Astrocyte of the cerebellum (primary cell): ENCODE data around the gene HHAT.

Source experiments
- DNase-seq: peaks from one replicate; pipeline ENCODE4 v3.0.0-alpha.2; 2011; ENCODE audit warnings: low read depth
- H3K4me3 ChIP-seq: 2 replicates; pipeline ENCODE4 v1.5.1; 2011; ENCODE audit warnings: mild to moderate bottlenecking, low read depth, low read length, moderate library complexity
- CTCF ChIP-seq: IDR thresholded peaks from 2 replicates; pipeline ENCODE4 v1.5.1; 2012; ENCODE audit warnings: low read length, low read depth, moderate library complexity, mild to moderate bottlenecking; ENCODE audit errors: missing control alignments
- in situ Hi-C: cut with HindIII; loops from 2 replicates; pipeline ENCODE4 v1.10.0; 2017; ENCODE audit warnings: low sequenced_read_pairs

The HHAT gene

GRCh38 chr1:210360852-210361477 lies 32.3 kb downstream of the HHAT start:
- DNase-seq: peak; percentile 50
- in situ Hi-C loops: no loop called here
- no peak overlapping the region for H3K4me3 ChIP-seq
- peak; percentile 82 for TF ChIP-seq CTCF

- DNase-seq: no peak
- TF ChIP-seq CTCF: no peak
- no peak overlapping the region for H3K4me3 ChIP-seq
- in situ Hi-C loops: no loop called here
Observed at GRCh38 chr1:210361665-210362064, 33.0 kb downstream of the HHAT start.

GRCh38 chr1:210362526-210362925 lies 33.8 kb downstream of the HHAT start:
- no peak for TF ChIP-seq CTCF
- peak; percentile 28 for DNase-seq
- H3K4me3 ChIP-seq: no peak overlapping the region
- in situ Hi-C loops: no loop called here

GRCh38 chr1:210363119-210363518 lies 34.4 kb downstream of the HHAT start:
- in situ Hi-C loops: no loop called here
- no peak for DNase-seq
- no peak for TF ChIP-seq CTCF
- H3K4me3 ChIP-seq: no peak overlapping the region

GRCh38 chr1:210364479-210364878 lies 35.8 kb downstream of the HHAT start:
- no peak for DNase-seq
- no peak overlapping the region for H3K4me3 ChIP-seq
- in situ Hi-C loops: no loop called here
- TF ChIP-seq CTCF: no peak

GRCh38 chr1:210366767-210367166 lies 38.1 kb downstream of the HHAT start:
- DNase-seq: no peak
- in situ Hi-C loops: loop anchor here (5.0 kb wide), 1 partner anchor 41 kb away; no protein-coding TSS in a partner anchor
- H3K4me3 ChIP-seq: no peak overlapping the region
- TF ChIP-seq CTCF: no peak

- DNase-seq: no peak
- in situ Hi-C loops: loop anchor here (5.0 kb wide), 1 partner anchor 40 kb away; no protein-coding TSS in a partner anchor
- no peak overlapping the region for H3K4me3 ChIP-seq
- TF ChIP-seq CTCF: no peak
Observed at GRCh38 chr1:210367566-210367965, 38.9 kb downstream of the HHAT start.
